ENCODE measurements around the gene UPK2. TPM values are rescaled to one million over a fixed set of nuclear protein-coding genes. Genes with fewer than 3 reads are reported as not detected.

The UPK2 gene
- total and polyA plus RNA-seq, 2 of the 13 experiments (the other 11 are each of a cell fraction or from before 2014, with no cell fraction given), result not detected

GRCh38 chr11:118914987-118915386, 41.1 kb upstream of the UPK2 start:
- Histone ChIP-seq H3K36me3 (replicated peaks in 1 of 2; ENCODE audit: control insufficient read depth in 1 of 2, insufficient read depth in 2 of 2, low read length in 2 of 2) (no peaks in the 10 kb centered on the region), H3K79me2 (ENCODE audit: insufficient read depth, low read length) (peaks cover 13% of the 10 kb centered on the region), H3K4me2 (ENCODE audit: low read depth, low read length) (no peak overlapping the region), H3K9me3 (ENCODE audit: low read length) (no peaks in the 10 kb centered on the region), H3K9ac (ENCODE audit: insufficient read depth, low read depth, low read length) (no peak overlapping the region), H3K4me3 (replicated peaks in 1 of 3; ENCODE audit: insufficient read depth in 1 of 3, low read depth in 2 of 3, low read length in 3 of 3) (no peak overlapping the region), H2AFZ (ENCODE audit: low read length) (no peak overlapping the region), H3K4me1 (ENCODE audit: insufficient read depth, low read length) (peaks cover 92% of the 10 kb centered on the region), H3K27ac (ENCODE audit: extremely low read length, insufficient read depth, low read length) (peak overlapping the region; percentile 86), H4K20me1 (ENCODE audit: insufficient read depth, low read length) (no peaks in the 10 kb centered on the region), H3K27me3 (ENCODE audit: control insufficient read depth in 1 of 2, insufficient read depth in 2 of 2, low read length in 2 of 2) (no peaks in the 10 kb centered on the region; a peak in 1 of 5 replicates)
- ChIA-PET POLR2A (no interaction called here), CTCF (ENCODE audit: low intra/inter-chr PET ratio, low total read pairs) (no interaction called here)
- no peak for TF ChIP-seq PCBP1 (IDR thresholded peaks at IDR 0.05; ENCODE audit: borderline replicate concordance, low read depth, low read length)
- no peak for TF ChIP-seq XRCC5 (optimal IDR thresholded peaks at IDR 0.05; ENCODE audit: low read length)
- no peak for TF ChIP-seq CBX1 (IDR thresholded peaks at IDR 0.05; ENCODE audit: low read depth)
- TF ChIP-seq IKZF1 (IDR thresholded peaks at IDR 0.05), result no peak
- TF ChIP-seq CEBPB (IDR thresholded peaks at IDR 0.05; ENCODE audit: borderline replicate concordance, low read depth, low read length), result no peak
- TF ChIP-seq CENPX (CRISPR knock-in tag; IDR thresholded peaks at IDR 0.05), result no peak
- no peak for TF ChIP-seq ZBTB34 (CRISPR knock-in tag; IDR thresholded peaks at IDR 0.05)
- TF ChIP-seq HOXA5 (CRISPR knock-in tag; IDR thresholded peaks at IDR 0.05), result no peak
- TF ChIP-seq ZFP36 (IDR thresholded peaks at IDR 0.05; ENCODE audit: borderline replicate concordance, low read depth, low read length, partially characterized antibody), result no peak
- TF ChIP-seq SMC3 (IDR thresholded peaks at IDR 0.05; ENCODE audit: low read length), result no peak
- no peak for TF ChIP-seq TOE1 (CRISPR knock-in tag; IDR thresholded peaks at IDR 0.05)
- no peak for TF ChIP-seq ZNF724P (CRISPR knock-in tag; IDR thresholded peaks at IDR 0.05; ENCODE audit: borderline replicate concordance)
- TF ChIP-seq RCOR2 (CRISPR knock-in tag; IDR thresholded peaks at IDR 0.05), result no peak
- no peak for TF ChIP-seq JUNB (CRISPR knock-in tag; IDR thresholded peaks at IDR 0.05; ENCODE audit: borderline replicate concordance)
- no peak for TF ChIP-seq ZNF746 (CRISPR knock-in tag; IDR thresholded peaks at IDR 0.05)
- no peak for ATAC-seq
- intact Hi-C loops (cut with micrococcal nuclease; ENCODE audit: unreplicated experiment), result no loop called here
- no peak for FAIRE-seq
- in situ Hi-C loops (cut with HindIII; ENCODE audit: extremely low pct_ligation_motif_present, low pct_unique_long_range_greater_than_20kb), result no loop called here
- DNase-seq (ENCODE audit: low spot score), result no peak
- no TSS peak for BruUV-seq (replicated peaks)
- WGBS (ENCODE audit: low lambda C conversion rate), result 97% methylated on average over 4 of the region's 4 CpGs

Measured in HepG2 (cell line).